ENCODE measurements around the gene ZC3H8. TPM values are rescaled to one million over a fixed set of nuclear protein-coding genes. Genes with fewer than 3 reads are reported as not detected.

The ZC3H8 gene
- total and polyA plus RNA-seq, 2 donors (not counting 3 experiments of a cell fraction or from before 2014, with no cell fraction given), result 0.95 to 7.1 TPM

- dilution Hi-C loops (cut with MboI; ENCODE audit: extremely low pct_ligation_motif_present, low sequenced_read_pairs) (no loop called here), intact Hi-C loops (cut with micrococcal nuclease) (no loop called here)
- H3K27ac ChIP-seq (ENCODE audit: insufficient read depth, low read depth, low read length), result peak overlapping the region; percentile 24
- peak overlapping the region; percentile 36 for H3K4me2 ChIP-seq (ENCODE audit: insufficient read depth, low read length)
- H3K9ac ChIP-seq (replicated peaks; ENCODE audit: extremely low read depth, insufficient read depth, low read length), result no peak overlapping the region
- no peak overlapping the region for H3K4me3 ChIP-seq (replicated peaks in 1 of 3; ENCODE audit: insufficient read depth in 1 of 3, low read depth in 1 of 3, low read length in 3 of 3)
- POLR2A ChIA-PET, result no interaction called here
- no peak for FAIRE-seq
- no peaks in the 10 kb centered on the region for H4K20me1 ChIP-seq (replicated peaks; ENCODE audit: control insufficient read depth, extremely low read depth, insufficient read depth, low read length)
- CTCF ChIA-PET, result interaction anchor here (1.1 kb wide), 1 partner anchor 99 kb away, joined by 4 read pairs; no protein-coding TSS in a partner anchor
- H3K4me1 ChIP-seq (ENCODE audit: control insufficient read depth, extremely low read depth, insufficient read depth, low read length), result peaks cover 7% of the 10 kb centered on the region
- DNase-seq (ENCODE audit: low read depth, low spot score), result peak; percentile 53
- BruUV-seq (replicated peaks), result no TSS peak
- TF ChIP-seq MAX (IDR thresholded peaks at IDR 0.05; ENCODE audit: insufficient read depth, insufficient read length) (no peak), JUN (IDR thresholded peaks at IDR 0.05; ENCODE audit: borderline replicate concordance, insufficient read depth, insufficient read length, low read depth) (peak; percentile 9)
- no peaks in the 10 kb centered on the region for H3K9me3 ChIP-seq (replicated peaks; ENCODE audit: control insufficient read depth, insufficient read depth, low read length)
- no peaks in the 10 kb centered on the region for H3K27me3 ChIP-seq (ENCODE audit: control insufficient read depth in 2 of 2, insufficient read depth in 2 of 2, low read length in 2 of 2)
- no peaks in the 10 kb centered on the region for H3K36me3 ChIP-seq (ENCODE audit: control insufficient read depth in 2 of 2, extremely low read depth in 1 of 2, insufficient read depth in 2 of 2, low read length in 2 of 2)
- no peaks in the 10 kb centered on the region for H3K79me2 ChIP-seq (ENCODE audit: control insufficient read depth, insufficient read depth, low read length)
- H3K9me1 ChIP-seq (replicated peaks; ENCODE audit: control insufficient read depth, extremely low read depth, insufficient read depth, low read length), result no peaks in the 10 kb centered on the region
- peak overlapping the region; percentile 44 for H2AFZ ChIP-seq (ENCODE audit: low read depth, low read length)
Observed at GRCh38 chr2:112220831-112221230, 34.0 kb downstream of the ZC3H8 start.

DNA sequence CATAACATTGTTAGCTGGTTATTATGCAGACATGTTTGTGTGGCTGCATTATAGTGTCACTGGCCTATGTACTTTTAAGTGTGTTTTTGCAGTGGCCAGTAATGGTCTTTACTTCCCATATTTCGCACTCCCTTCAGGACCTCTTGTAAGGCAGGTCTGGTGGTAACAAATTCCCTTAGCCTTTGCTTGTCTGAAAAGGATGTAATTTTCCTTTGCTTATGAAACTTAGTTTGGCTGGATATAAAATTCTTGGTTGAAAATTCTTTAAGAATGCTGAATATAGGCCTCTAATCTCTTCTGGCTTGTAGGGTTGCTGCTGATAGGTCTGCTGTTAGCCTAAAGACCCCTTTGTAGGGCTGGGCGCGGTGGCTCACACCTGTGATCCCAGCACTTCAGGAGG is 34.7 kb downstream of the ZC3H8 start:
- no peaks in the 10 kb centered on the region for H3K79me2 ChIP-seq (ENCODE audit: control insufficient read depth, insufficient read depth, low read length)
- no peaks in the 10 kb centered on the region for H3K9me3 ChIP-seq (replicated peaks; ENCODE audit: control insufficient read depth, insufficient read depth, low read length)
- intact Hi-C loops (cut with micrococcal nuclease), result no loop called here
- dilution Hi-C loops (cut with MboI; ENCODE audit: extremely low pct_ligation_motif_present, low sequenced_read_pairs), result no loop called here
- DNase-seq (ENCODE audit: low read depth, low spot score), result no peak
- H3K4me1 ChIP-seq (ENCODE audit: control insufficient read depth, extremely low read depth, insufficient read depth, low read length), result peaks cover 7% of the 10 kb centered on the region
- no peak for FAIRE-seq
- ChIA-PET POLR2A (no interaction called here), CTCF (no interaction called here)
- no peak overlapping the region for H3K9ac ChIP-seq (replicated peaks; ENCODE audit: extremely low read depth, insufficient read depth, low read length)
- no peaks in the 10 kb centered on the region for H4K20me1 ChIP-seq (replicated peaks; ENCODE audit: control insufficient read depth, extremely low read depth, insufficient read depth, low read length)
- no peak overlapping the region for H3K4me2 ChIP-seq (ENCODE audit: insufficient read depth, low read length)
- H3K9me1 ChIP-seq (replicated peaks; ENCODE audit: control insufficient read depth, extremely low read depth, insufficient read depth, low read length), result no peaks in the 10 kb centered on the region
- no peak overlapping the region for H2AFZ ChIP-seq (ENCODE audit: low read depth, low read length)
- H3K36me3 ChIP-seq (ENCODE audit: control insufficient read depth in 2 of 2, extremely low read depth in 1 of 2, insufficient read depth in 2 of 2, low read length in 2 of 2), result no peaks in the 10 kb centered on the region
- TF ChIP-seq JUN (IDR thresholded peaks at IDR 0.05; ENCODE audit: borderline replicate concordance, insufficient read depth, insufficient read length, low read depth) (no peak), POLR2AphosphoS5 (IDR thresholded peaks at IDR 0.05; ENCODE audit: insufficient read depth, low read depth, low read length) (no peak), MAX (IDR thresholded peaks at IDR 0.05; ENCODE audit: insufficient read depth, insufficient read length) (no peak), EZH2 (IDR thresholded peaks at IDR 0.05; ENCODE audit: borderline replicate concordance, low read depth, low read length, severe bottlenecking) (no peak), GATA2 (IDR thresholded peaks at IDR 0.05; ENCODE audit: insufficient read depth, insufficient read length, low read depth, low read length) (no peak), POLR2A (IDR thresholded peaks at IDR 0.05; ENCODE audit: low read depth, low read length) (no peak), MYC (IDR thresholded peaks at IDR 0.05; ENCODE audit: low read depth, low read length) (no peak), FOS (IDR thresholded peaks at IDR 0.05; ENCODE audit: borderline replicate concordance, insufficient read depth, low read length) (no peak)
- TF ChIP-seq, protein P1, sequence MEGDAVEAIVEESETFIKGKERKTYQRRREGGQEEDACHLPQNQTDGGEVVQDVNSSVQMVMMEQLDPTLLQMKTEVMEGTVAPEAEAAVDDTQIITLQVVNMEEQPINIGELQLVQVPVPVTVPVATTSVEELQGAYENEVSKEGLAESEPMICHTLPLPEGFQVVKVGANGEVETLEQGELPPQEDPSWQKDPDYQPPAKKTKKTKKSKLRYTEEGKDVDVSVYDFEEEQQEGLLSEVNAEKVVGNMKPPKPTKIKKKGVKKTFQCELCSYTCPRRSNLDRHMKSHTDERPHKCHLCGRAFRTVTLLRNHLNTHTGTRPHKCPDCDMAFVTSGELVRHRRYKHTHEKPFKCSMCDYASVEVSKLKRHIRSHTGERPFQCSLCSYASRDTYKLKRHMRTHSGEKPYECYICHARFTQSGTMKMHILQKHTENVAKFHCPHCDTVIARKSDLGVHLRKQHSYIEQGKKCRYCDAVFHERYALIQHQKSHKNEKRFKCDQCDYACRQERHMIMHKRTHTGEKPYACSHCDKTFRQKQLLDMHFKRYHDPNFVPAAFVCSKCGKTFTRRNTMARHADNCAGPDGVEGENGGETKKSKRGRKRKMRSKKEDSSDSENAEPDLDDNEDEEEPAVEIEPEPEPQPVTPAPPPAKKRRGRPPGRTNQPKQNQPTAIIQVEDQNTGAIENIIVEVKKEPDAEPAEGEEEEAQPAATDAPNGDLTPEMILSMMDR (IDR thresholded peaks at IDR 0.05; ENCODE audit: extremely low read depth in 1 of 2, insufficient read depth in 1 of 2, low read depth in 1 of 2, low read length in 2 of 2), result no peak
- H3K27me3 ChIP-seq (ENCODE audit: control insufficient read depth in 2 of 2, insufficient read depth in 2 of 2, low read length in 2 of 2), result no peaks in the 10 kb centered on the region
- no TSS peak for BruUV-seq (replicated peaks)
- H3K4me3 ChIP-seq (replicated peaks in 1 of 3; ENCODE audit: insufficient read depth in 1 of 3, low read depth in 1 of 3, low read length in 3 of 3), result no peak overlapping the region
- H3K27ac ChIP-seq (ENCODE audit: insufficient read depth, low read depth, low read length), result no peak overlapping the region
